GM12872 (cell line): Measurements from ENCODE around the gene SOS2.

Experiments
- TF ChIP-seq, protein P1 (sequence below): IDR thresholded peaks from 3 replicates; pipeline ENCODE4 v1.5.1; 2011; ENCODE audit warnings: low read depth, mild to moderate bottlenecking, low read length, moderate library complexity; ENCODE audit not compliant: insufficient read depth

The SOS2 gene

DNA sequence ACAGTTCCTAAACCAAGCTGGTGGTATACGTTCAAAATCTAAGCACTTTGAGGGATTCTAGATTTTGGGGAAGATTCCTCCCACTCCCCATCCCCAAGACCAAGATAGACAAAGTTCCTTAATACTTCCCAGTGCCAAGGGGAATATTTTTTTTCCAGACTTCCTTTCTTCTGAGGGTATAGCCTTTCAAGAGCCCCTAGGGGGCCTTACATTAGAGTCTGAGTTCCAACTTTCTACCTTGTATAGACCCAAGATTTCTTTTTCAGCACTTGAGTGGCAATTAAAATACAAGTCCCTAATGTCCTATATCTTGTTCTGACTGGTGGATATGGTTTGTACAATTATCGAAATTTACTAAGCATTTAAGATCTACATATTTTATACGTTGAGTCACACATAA, 28.7 kb upstream of the SOS2 start:
- TF ChIP-seq, protein P1, sequence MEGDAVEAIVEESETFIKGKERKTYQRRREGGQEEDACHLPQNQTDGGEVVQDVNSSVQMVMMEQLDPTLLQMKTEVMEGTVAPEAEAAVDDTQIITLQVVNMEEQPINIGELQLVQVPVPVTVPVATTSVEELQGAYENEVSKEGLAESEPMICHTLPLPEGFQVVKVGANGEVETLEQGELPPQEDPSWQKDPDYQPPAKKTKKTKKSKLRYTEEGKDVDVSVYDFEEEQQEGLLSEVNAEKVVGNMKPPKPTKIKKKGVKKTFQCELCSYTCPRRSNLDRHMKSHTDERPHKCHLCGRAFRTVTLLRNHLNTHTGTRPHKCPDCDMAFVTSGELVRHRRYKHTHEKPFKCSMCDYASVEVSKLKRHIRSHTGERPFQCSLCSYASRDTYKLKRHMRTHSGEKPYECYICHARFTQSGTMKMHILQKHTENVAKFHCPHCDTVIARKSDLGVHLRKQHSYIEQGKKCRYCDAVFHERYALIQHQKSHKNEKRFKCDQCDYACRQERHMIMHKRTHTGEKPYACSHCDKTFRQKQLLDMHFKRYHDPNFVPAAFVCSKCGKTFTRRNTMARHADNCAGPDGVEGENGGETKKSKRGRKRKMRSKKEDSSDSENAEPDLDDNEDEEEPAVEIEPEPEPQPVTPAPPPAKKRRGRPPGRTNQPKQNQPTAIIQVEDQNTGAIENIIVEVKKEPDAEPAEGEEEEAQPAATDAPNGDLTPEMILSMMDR, result no peak

DNA sequence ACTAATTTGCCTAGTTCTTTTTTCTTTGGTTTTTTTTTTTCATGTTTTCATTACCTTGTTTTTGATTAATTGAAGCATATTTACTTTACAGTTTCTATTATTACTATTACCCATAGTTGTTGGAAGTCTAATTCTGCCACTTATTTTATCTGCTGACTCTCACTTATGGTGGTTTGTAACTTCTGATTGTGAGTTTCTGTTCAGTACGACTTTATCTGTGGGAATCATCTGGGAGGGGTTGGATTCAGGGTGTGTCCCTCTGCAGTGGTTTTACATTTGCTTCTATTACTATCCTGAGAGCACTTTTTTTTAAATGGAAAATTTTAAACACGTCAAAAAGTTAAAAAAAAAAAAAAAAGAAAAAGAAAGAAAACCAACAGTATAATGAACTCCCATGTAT, 26.4 kb upstream of the SOS2 start:
- TF ChIP-seq, protein P1, result no peak

DNA sequence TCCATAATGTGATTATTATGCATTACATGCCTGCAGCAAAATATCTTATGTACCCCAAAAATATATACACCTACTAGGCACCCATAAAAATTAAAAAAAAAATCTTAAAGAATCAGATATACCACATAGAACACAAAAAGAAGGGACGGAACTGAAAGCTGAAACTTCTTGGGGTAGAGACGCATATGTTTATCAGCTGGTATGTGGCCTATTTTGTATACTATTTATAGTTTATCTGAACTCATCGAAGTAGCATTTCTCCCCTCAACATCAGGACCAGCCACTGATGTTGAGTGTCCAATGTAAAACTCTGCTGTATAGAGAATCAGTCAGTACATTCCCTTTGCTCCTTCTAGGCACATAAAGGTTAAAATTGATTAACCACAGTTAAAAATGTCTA, 22.9 kb upstream of the SOS2 start:
- TF ChIP-seq, protein P1, result no peak

DNA sequence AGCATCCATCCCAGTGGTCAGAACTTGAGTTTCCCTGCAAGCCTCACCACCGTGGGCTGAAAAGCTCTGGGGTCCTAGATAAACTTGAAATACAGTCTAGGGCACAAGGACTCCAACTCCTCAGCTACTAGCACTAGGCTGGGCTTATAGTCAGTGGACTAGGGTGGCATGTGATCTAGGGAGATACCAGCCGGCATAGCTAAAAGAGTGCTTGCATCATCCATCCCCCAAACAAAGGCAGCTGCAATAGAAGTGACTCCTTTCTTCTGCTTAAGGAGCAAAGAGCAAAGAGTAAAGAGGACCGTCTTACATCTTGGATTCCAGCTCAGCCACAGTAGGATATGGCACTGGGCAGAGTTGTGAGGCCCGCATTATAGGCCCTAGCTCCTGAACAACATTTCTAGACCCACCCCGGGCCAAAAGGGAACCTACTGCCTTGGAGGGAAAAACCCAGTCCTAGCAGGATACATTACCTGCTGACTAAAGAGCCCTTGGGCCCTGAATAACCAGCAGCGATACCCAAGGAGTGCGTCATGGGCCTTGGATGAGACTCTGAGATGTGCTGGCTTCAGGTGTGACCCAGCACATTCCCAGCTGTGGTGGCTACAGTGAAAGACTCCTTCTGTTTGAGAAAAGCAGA, 17.9 kb upstream of the SOS2 start:
- TF ChIP-seq, protein P1, result no peak

DNA sequence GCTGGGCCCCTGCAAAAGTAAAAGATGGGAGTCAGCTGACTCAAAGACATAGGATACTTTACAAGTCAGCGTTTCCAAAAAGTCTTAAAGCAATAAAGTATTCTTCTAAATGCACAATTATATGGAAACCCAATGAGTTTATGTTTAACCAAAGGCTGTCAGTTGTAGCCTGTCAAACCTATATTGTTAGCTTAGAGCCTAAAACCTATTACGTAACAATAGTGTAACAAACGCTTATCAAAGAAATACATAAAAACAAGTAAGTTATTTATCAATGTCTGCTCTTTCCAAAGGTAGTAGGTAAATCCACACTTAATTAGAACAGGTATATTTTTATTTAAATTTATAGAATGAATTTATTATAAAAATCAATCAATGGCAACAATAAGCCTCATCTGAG, 15.9 kb upstream of the SOS2 start:
- TF ChIP-seq, protein P1, result no peak

DNA sequence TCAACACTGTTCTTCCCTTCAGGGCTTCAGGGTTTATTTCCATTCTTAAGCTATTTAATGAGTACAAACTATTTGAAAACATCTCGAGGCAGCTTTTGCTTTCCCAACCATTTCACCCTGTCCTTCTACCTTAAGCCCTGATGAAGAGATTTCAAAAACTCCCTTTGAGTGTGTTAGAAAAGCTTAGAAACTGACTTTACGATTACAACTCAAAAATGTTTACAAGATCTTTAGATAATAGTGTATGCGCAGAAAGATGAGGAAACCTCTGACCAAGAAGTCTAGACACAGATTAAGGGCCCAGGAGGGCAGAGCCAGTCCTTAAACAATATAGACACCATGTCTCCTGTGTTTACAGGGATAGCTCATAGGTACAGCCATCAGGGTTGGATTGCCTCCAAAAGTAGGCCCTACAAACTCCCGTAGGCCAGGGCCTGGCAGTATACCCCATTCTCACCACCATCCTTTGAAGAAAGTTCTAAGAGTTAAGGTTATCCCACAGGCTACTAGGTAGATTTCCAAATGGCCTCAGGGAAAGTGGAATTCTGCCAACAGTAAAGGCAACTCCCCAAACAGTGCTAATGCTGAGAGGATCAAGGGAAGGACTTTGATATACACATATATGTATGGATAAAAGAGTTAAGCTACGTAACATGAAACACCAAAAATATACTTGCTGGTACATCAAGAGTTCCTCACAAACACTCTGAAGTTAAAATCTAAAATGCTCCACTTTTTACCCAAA, 11.4 kb upstream of the SOS2 start:
- TF ChIP-seq, protein P1, result no peak

DNA sequence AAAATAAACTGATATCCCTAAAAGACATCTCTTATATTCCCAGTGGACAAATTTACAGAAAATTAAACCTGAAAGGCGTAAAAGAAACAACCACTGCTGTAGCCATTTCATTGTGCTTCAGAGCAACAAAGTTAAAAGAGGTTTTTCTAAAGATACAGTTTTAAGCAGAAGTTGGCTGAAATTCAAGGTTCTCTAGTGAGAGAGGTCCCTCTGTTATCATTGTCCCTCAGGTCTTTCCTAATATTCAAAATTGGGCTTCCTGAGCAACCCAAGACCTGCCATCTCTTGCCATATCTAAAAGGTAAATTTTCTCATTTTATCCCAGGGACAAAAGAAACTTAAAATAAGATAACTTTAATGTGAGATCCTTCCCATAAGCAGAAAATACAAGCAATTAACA, 10.7 kb upstream of the SOS2 start:
- TF ChIP-seq, protein P1, result no peak
